ENCODE results near the gene RAPGEF4.

The RAPGEF4 gene

GRCh38 chr2:172917716-172918115 is 182.1 kb downstream of the RAPGEF4 start:
- DNase-seq = no peak

GRCh38 chr2:172919732-172920131 is 184.1 kb downstream of the RAPGEF4 start:
- DNase-seq = no peak

- no peak for DNase-seq
These were observed 186.0 kb downstream of the RAPGEF4 start for GRCh38 chr2:172921532-172922236.

- no peak for DNase-seq
These were observed 186.7 kb downstream of the RAPGEF4 start for GRCh38 chr2:172922306-172922705.

- no peak for DNase-seq
These were observed 187.2 kb downstream of the RAPGEF4 start for GRCh38 chr2:172922815-172923214.

GRCh38 chr2:172924097-172924660 is 188.5 kb downstream of the RAPGEF4 start:
- no peak for DNase-seq

- no peak for DNase-seq
These were observed 190.0 kb downstream of the RAPGEF4 start for GRCh38 chr2:172925600-172925999.

- DNase-seq = no peak
These were observed 191.4 kb downstream of the RAPGEF4 start for GRCh38 chr2:172926785-172927640.

GRCh38 chr2:172927641-172928357 is 192.2 kb downstream of the RAPGEF4 start:
- peak; percentile 54 for DNase-seq

GRCh38 chr2:172928756-172929155 is 193.1 kb downstream of the RAPGEF4 start:
- no peak for DNase-seq

- DNase-seq = no peak
These were observed 194.0 kb downstream of the RAPGEF4 start for GRCh38 chr2:172929644-172930043.

- DNase-seq = no peak
These were observed 195.2 kb downstream of the RAPGEF4 start for GRCh38 chr2:172930871-172931255.

GRCh38 chr2:172931256-172931894 is 195.7 kb downstream of the RAPGEF4 start:
- DNase-seq = peak; percentile 47

- peak; percentile 38 for DNase-seq
These were observed 196.4 kb downstream of the RAPGEF4 start for GRCh38 chr2:172931918-172932520.

- DNase-seq = no peak
These were observed 202.5 kb downstream of the RAPGEF4 start for GRCh38 chr2:172937884-172938712.

GRCh38 chr2:172938713-172939375 is 203.2 kb downstream of the RAPGEF4 start:
- DNase-seq = no peak

- no peak for DNase-seq
These were observed 207.9 kb downstream of the RAPGEF4 start for GRCh38 chr2:172943539-172943938.

- DNase-seq = no peak
These were observed 208.6 kb downstream of the RAPGEF4 start for GRCh38 chr2:172944022-172944793.

- DNase-seq = no peak
These were observed 209.3 kb downstream of the RAPGEF4 start for GRCh38 chr2:172944794-172945509.
